ENCODE data around the gene CD300LB.

GRCh38 chr17:74526681-74527080, 4.6 kb downstream of the CD300LB start:
- TF ChIP-seq CTCF (IDR thresholded peaks at IDR 0.05; ENCODE audit: borderline replicate concordance, extremely low read depth, low read length, poor library complexity, severe bottlenecking) (no peak), EZH2 (IDR thresholded peaks at IDR 0.05; ENCODE audit: borderline replicate concordance, low read depth, low read length, severe bottlenecking) (no peak)

All from DND-41 (cell line).